ENCODE measurements around the gene LDLRAD2. TPM values are rescaled to one million over a fixed set of nuclear protein-coding genes. Genes with fewer than 3 reads are reported as not detected.
"Not testable (repeated sequence)": the region's sequence is repeated elsewhere in the genome, so short reads cannot be mapped to it uniquely, and the experiment has no call there.

Gene LDLRAD2, protein sequence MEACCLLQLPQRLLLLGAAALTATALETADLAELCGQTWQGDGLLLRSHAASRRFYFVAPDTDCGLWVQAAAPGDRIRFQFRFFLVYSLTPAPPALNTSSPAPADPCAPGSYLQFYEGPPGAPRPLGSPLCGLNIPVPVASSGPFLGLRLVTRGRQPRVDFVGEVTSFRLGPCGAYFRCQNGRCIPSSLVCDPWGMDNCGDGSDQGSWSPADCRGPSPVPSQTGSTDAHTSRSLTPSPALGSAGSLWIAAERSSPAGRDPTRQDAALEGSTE
- total RNA-seq = not detected

DNA sequence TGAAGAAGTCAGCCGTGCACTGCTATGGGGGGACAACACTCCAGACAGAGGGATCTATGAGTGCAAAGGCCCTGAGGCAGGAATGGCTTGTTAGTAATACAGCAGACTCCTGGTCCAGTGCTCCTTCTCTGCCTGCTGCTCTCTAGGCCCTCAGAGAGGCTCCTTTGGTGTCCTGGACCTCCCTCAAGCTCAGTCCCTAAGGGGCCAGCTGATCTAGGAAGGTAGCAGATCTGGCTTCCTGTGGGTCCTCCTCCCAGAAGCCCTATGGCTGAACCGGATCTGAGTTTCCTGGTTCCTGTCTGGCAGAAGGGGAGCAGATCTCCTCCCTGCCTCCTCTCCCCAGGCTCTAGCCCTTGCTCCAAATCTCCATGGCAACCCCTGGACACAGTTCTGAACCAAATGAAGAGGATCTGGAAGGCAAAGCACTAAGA is at the start of gene LDLRAD2:
Gene LDLRAD2, plus strand, starts transcription at position 391 of the 431 bp plus-strand sequence. CDS start 187 bp downstream, outside the sequence.
- no peak for DNase-seq

DNA sequence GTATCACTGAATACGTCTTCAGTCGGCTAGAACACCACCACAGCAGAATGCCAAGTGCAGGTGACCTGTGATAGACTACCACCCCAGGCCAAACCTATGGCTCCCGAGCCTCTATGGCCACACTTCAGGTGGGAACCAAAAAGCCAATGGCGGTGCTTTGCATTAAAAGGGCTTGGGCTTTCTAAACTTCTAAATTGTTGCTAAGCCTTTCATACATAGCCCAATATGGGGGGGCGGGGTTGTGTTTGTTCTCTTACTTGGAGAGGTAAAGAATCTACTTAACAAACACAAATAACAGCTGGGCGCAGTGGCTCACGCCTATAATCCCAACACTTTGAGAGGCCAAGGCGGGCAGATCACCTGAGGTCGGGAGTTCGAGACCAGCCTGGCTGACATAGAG is 48.8 kb upstream of the LDLRAD2 start:
- DNase-seq = no peak

DNA sequence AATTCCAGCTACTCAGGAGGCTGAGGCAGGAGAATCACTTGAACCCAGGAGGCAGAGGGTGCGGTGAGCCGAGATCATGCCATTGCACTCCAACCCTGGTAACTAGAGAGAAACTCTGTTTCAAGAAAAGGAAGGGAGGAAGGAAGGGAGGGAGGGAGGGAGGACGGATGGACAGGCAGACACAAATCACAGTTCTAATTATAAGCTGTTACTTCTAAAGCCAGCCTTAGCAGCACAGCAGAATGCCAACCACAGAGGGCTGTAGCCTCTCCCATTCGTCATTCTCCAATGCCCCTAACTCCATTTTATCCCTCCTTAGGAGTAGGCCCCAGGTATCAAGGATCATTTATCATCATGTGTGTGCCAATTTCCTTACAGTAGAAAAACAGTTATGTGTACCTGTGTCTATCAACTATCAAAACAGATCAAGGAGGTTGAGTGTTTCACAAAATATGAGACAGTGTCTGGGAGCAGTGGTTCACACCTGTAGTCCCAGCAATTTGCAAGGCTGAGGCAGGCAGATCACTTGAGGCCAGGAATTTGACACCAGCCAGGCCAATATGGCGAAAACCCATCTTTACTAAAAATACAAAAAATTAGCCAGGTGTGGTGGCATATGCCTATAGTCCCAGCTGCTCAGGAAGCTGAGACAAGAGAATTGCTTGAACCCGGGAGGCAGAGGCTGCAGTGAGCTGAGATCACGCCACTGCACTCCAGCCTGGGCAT is 48.2 kb upstream of the LDLRAD2 start:
- DNase-seq = no peak

DNA sequence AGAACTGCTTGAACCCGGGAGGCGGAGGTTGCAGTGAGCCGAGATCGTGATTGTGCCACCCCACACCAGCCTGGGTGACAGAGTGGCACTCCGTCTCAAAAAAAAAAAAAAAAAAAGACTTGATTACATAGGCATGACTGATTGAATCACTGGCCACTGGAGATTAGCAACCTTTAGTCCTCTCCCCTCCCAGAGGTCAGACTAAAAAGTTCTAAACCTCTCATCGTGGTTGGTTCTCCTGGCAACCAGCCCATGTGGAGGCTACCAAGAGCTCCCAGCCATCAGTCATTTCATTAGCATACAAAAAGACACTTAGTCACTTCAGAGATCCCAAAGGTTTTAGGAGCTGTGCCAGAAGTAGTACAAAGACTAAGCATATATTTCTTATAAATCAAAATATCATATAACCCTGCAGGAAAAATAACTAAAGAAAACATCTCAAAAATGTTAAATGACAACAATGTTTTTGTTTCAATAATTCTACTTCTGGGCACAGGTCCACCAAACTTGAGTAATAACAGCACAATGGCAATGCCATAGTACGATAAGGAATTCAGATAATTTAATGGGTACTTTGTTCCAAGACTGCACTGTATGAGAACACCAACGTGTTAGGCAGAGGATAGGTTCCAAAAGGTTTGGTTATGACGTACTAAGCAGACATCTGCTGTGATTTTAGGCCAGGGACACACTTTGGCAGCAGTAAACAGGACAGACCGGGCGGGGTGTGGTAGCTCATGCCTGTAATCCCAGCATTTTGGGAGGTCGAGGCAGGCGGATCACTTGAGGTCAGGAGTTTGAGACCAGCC is 47.2 kb upstream of the LDLRAD2 start:
- no peak for DNase-seq

DNA sequence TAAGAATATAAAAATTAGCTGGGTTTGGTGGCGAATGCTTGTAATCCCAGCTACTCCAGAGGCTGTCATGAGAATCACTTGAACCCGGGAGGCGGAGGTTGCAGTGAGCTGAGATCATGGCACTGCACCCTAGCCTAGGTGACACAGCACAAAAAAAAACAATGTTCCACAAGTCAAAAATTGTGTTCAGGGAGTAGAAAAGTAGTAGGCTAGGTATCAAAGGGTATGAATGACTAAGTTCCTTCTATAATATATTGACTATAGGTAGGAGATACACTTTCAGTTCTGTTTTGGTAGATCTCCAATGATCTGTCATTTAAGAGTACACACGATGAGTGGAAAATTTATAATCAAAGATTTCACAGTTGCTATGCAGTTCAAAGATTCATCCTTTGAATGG is 45.9 kb upstream of the LDLRAD2 start:
- no peak for DNase-seq

DNA sequence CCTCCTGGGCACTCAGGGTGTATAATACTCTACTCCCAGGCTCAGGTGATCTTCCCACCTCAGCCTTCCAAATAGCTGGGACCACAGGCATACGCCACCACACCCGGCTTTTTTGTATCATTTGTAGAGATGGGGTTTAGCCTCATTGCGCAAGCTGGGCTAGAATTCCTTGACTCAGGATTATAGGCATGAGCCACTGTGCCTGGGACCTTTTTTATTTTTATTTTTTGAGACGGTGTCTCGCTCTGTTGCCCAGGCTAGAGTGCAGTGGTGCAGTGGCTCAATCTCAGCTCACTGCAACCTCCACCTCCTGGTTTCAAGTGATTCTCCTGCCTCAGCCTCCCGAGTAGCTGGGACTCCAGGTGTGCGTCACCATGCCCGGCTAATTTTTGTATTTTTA is 45.0 kb upstream of the LDLRAD2 start:
- DNase-seq = not testable (repeated sequence)

DNA sequence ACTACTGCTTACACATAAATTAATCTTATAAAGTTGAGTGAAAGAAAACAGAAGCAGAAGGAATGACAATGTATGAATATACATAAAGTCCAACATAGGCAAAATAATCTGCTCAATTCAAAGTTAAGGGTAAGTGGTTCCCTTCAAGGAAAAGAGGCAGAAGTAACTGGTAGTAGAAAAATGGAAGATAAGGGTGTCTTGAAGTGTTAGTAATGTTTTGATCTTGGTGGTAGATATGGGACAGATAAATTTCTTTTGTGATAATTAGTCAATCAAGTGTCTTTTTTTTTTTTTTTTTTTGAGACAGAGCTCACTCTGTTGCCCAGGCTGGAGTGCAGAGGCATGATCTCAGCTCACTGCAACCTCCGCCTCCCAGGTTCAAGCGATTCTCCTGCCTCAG is 41.9 kb upstream of the LDLRAD2 start:
- DNase-seq = no peak

DNA sequence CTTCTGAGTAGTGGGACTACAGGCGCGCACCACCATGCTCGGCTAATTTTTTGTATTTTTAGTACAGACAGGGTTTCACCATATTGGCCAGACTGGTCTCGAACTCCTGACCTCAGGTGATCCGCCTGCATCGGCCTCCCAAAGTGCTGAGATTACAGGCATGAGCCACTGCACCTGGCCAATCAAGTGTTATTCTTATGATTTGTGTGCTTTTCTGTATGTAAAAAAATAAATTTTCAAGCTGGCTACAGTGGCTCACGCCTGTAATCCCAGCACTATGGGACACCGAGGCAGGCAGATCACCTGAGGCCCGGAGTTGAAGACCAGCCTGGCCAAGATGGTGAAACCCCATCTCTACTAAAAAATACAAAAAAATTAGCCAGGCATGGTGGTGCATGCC is 41.5 kb upstream of the LDLRAD2 start:
- DNase-seq = not testable (repeated sequence)

DNA sequence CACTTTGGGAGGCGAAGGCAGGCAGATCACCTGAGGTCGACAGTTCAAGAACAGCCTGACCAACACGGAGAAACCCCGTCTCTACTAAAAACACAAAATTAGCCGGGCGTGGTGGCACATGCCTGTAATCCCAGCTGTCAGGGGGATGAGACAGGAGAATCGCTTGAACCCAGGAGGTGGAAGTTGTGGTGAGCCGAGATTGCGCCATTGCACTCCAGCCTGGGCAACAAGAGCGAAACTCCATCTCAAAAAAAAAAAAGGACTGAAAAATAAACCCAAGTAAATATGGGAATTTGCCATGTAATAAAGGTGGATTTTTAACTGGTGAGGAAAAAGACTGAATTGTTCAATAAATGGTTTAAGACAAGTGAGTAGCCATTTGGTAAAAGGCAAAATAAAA is 40.4 kb upstream of the LDLRAD2 start:
- DNase-seq = not testable (repeated sequence)

DNA sequence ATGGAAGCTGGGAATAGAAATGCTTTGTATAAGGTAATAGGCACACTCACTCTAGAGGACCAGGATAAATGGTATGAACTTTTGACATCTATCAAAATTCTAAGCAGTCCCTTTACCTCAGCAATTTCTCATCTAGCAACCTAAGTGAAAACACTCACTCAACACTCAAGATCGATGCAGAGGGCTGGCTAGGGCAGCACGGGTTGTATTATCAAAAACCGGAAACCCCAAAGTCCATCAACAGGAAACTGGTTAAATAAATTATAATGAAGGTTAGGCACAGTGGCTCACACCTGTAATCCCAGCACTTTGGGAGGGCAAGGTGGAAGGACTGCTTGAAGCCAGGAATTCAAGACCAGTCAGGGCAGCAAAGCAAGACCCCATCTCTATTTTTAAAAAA is 38.5 kb upstream of the LDLRAD2 start:
- no peak for DNase-seq

DNA sequence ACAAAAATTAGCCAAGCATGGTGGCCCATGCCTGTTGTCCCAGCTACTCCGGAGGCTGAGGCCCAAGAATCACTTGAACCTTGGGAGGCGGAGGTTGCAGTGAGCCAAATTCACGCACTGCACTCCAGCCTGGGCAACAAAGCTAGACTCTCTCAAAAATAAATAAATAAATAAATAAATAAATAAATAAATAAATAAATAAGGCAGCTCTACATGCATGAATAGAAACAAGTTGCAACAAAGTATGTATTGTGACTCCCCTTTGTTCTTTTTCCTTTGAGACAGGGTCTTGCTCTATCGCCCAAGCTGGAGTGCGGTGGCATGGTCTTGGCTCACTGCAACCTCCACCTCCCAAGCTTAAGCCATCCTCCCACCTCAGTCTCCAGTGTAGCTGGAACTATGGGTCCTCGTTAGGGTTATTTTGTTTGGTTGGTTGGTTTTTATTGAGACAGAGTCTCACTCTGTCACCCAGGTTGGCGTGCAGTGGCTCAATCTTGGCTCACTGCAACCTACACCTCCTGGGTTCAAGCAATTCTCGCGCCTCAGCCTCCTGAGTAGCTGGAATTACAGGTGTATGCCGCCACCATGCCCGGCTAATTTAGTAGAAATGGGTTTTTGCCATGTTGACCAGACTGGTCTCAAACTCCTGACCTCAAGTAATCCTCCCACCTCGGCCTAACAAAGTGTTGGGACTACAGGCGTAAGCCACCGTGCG is 37.1 kb upstream of the LDLRAD2 start:
- no peak for DNase-seq

DNA sequence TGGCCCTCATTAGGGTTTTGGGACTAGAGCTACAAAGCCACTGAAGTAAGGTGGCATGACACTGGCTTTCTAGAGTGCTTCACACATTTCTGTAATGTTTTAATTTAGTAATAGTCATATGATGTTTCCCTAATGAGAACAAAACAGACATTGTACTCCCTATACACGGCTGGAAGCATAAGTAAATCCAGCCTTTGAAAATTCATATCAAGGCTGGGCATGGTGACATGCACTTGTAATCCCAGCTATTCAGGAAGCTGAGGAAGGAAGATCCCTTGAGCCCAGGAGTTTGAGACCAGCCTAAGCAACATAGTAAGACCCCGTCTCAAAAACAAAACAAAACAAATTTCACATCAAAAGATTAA is 36.5 kb upstream of the LDLRAD2 start:
- no peak for DNase-seq

DNA sequence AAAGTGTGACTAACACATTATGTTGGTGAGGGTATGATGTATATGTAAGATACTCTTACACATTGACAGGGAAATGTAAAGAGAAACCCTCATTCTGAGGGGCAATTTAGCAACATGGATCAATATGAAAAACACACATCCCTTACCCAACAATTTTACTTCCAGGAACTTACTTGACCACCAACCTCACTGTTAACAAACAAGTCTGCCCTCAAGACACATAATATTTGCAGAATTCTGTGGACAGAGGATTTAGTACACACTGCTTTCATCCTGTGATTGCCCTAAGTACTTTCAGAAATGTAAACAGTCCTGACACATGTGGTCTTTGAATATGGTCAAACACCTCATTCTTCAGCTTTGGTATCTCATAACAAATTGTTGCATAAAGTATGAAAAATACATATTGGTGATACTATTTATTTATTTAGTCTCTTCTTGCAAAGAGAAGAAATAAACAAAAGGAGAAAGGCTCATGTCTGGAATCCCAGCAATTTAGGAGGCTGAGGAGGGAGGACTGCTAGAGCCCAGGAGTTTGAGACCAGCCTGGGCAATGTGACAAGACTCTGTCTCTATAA is 36.0 kb upstream of the LDLRAD2 start:
- no peak for DNase-seq

DNA sequence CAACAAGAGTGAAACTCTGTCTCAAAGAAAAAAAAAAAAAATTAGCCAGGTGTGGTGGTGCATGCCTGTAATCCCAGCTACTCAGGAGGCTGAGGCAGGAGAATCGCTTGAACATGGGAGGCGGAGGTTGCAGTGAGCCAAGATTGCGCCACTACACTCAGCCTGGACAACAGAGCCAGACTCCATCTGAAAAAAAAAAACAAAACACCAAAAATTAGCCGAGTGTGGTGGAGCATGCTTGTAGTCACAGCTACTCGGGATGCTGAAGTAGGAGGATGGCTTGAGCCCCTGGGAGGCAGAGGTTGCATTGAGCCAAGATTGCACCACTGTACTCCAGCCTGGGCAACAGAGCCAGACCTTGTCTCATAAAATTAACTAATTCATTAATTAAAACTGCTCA is 35.1 kb upstream of the LDLRAD2 start:
- not testable (repeated sequence) for DNase-seq

DNA sequence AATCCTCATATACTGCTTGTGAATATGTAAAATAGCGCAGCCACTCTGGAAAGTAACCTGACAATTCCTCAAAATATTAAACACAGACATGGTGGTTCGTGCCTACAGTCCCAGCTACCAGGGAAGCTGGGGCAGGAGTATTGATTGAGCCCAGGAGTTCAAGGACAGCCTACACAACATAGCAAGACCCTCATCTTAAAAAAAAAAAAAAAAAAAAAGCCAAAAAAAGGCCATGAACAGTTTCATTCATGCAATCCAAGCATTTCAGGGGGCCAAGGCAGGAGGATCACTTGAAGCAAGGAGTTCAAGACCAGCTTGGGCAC is 33.7 kb upstream of the LDLRAD2 start:
- DNase-seq = no peak

DNA sequence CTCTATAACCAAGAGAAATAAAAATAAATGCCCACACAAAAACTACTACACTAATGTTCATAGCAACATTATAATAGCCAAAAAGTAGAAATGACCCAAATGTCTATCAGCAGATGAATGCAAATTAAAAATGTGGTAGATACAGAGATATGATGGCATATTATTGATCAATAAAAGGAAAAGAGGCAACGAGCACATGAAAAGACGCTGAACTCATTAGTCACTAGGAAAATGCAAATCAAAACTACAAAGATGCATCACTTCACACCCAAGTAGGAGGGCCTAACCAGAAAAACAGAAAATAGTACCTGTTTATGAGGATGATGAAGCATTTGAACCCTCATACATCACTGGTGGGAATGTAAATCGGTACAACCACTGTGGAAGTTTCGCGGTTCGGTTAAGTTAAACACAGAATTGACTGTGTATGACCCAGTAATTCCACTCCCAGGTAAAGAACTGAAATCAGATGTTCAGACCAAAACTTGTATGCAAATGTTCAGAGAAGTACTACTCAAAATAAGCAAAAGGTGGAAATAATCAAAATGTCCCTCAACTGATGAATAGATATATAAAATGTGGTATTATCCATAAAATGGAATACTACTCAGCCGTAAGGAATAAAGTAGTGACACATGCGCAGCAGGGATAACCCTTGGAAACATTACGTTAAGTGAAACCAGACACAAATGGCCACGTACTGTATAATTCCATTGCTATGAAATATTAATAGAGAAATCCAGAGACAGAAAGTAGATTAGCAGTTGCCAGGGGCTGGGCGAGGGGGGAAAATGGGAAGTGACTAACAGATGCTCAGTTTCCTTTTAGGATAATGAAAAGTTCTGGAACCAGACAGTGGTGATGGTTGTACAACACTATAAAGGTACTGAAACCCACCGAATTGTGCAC is 32.2 kb upstream of the LDLRAD2 start:
- no peak for DNase-seq

DNA sequence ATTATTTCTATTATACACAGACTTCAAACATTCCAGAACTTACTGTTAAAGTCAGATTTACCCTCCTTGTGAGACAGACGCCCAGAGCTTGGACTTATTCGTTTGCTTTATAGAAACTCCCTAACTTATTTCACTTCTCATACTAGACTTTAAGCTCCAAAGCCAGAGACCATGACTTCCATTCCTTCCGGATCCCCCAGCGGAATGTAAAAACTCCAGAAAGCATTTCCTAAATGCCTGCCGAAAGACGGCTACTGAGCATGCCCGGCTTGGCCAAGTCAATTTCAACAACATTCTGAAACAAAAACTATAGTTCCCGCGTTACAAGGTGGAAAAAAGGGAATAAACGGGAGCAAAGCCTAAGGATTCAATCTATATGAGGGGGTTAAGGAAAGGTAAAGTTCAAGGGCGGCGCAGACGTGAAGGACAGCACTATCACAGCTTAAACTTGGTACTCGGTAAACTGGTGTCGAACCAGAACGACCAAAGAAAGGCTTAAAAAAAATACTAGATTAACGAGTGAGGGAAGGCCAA is 30.2 kb upstream of the LDLRAD2 start:
- DNase-seq = no peak

DNA sequence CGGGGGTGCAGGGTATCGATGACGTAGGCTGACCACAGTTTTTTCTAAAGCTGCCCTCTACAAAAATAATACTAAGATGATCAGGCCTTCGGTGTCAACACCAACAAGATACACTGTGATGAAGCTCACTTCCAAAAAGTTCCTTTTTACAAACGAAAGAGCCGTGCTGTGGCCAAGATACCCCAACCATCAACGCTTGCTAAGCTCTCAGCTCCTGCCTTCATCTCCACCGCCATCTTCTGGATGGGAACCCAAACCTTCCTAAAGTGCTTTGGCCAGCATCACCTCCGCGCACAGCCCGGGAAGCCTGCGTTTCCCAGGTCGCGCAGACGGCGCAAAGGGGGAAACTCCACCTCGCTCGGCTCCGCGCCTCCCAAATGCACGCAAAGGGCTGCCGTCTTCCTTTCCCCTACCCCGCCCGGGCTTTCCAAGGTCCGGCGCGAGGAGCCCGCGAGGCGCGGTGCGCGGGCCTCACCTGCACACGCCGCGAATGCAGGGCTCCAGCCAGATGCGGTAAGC is 29.7 kb upstream of the LDLRAD2 start:
- peak; percentile 38 for DNase-seq

DNA sequence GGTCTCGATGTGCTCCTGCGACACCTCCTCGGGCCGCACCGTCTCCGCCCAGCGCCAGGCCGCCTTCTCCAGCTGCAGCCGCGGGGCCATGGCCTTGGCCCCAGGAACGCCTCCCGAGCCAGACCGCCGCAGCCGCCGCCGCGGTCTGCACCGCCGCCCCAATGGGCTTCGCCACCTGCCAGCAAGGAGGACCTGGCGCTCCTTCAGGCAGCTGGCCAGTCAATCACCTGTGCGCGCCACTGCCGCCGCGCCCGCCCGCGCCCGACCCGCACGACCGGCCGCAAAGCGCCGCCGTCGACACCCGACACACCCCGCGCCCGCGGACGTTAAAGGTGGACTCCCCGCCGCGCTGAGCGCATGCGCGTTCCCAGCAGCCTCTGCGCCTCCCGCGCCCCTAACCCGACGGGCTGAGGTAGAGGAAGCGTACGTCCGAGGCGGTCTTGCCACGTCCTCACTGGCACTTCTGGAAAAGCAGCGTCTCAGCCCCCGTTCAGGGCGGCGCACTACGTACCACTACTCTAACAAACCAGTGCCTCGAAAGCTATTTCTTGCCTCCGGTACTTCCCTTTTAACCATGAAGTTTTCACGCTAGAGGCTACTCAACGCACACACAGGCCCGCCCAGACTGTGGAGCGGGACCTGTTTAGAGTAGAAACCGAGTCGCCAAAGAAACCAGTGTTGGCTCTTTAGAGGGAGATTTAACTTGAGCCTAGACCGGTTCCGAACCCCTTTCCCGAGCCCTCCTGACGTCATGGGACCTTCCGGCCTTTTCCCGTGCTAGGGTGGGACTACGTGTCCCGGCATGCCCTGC is 29.0 kb upstream of the LDLRAD2 start, which contains the start of gene USP48:
Gene USP48, minus strand, starts transcription at position 282 of the 811 bp plus-strand sequence. Its CDS starts 192 bp downstream, at position 90.
- DNase-seq = peak; percentile 94
